Globus pallidus (tissue), 1 donor: ENCODE data around the gene USH1G.
"Not testable (repeated sequence)": the region's sequence is repeated elsewhere in the genome, so short reads cannot be mapped to it uniquely, and the experiment has no call there.

Source experiments
- DNase-seq: peaks from one replicate; pipeline ENCODE4 v3.0.0-alpha.2; 2015; ENCODE audit warnings: low spot score

Gene USH1G

GRCh38 chr17:74873874-74874614 is 49.0 kb downstream of the USH1G start:
- no peak for DNase-seq

- DNase-seq, result peak; percentile 100
These were observed 49.8 kb downstream of the USH1G start for GRCh38 chr17:74873037-74873873.

- DNase-seq, result no peak
These were observed 50.6 kb downstream of the USH1G start, which contains the start of gene FDXR for GRCh38 chr17:74872313-74873036. Gene FDXR (minus strand): TSS chr17:74872994. CDS start chr17:74872944, 50 bp downstream.

GRCh38 chr17:74871356-74872076 is 51.5 kb downstream of the USH1G start:
- no peak for DNase-seq

- DNase-seq, result no peak
These were observed 52.5 kb downstream of the USH1G start for GRCh38 chr17:74870512-74870911.

- not testable (repeated sequence) for DNase-seq
These were observed 53.0 kb downstream of the USH1G start for GRCh38 chr17:74870028-74870427.

- no peak for DNase-seq
These were observed 54.2 kb downstream of the USH1G start for GRCh38 chr17:74868908-74869255.

GRCh38 chr17:74868251-74868907 is 54.7 kb downstream of the USH1G start:
- no peak for DNase-seq

GRCh38 chr17:74866198-74866835 is 56.7 kb downstream of the USH1G start:
- no peak for DNase-seq
